HG03066 (cell line): ENCODE data around the gene ARHGAP12.
"Not testable (repeated sequence)": the region's sequence is repeated elsewhere in the genome, so short reads cannot be mapped to it uniquely, and the experiment has no call there.

ENCODE experiments used
- ATAC-seq: cut with Tn5 transposase; IDR thresholded peaks from one replicate; pipeline ENCODE4 v1.9.1; 2021; ENCODE audit warnings: low read depth; ENCODE audit not compliant: unreplicated experiment

ARHGAP12 gene

DNA sequence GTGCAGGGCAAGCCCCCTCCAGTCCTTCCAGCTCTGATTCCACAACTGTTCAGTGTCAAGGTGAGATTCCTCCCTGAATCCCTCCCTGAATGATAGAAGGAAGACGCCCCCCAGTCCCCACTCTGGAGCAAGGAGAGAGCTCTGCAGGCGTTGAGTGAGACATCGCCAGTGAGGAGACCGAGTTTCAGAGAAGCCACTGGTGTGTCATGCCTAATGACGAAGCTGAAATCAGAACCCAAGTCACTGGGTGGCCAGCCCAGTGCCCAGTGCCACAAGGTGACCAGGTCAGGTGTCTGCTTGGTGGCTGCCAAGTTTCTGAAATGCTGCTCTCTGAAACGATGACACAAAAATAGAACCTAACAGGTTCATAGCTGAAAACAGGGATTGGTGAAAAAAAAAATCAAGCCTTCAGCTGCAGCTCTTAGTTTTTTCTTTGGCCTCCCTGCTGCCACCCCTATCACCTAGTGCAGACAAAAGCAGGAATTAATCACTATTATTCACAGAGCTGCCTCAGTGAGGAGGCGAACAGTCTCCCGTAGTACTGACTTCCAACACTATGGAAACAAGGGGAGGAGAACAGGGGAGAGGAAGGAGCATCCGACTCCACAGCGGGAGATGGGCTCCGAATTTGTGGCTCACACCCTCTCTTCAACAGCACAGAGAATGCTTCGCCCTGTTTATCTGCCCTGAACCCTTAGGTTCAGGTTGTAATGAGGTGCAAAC is 153.5 kb downstream of the ARHGAP12 start:
- ATAC-seq = no peak

DNA sequence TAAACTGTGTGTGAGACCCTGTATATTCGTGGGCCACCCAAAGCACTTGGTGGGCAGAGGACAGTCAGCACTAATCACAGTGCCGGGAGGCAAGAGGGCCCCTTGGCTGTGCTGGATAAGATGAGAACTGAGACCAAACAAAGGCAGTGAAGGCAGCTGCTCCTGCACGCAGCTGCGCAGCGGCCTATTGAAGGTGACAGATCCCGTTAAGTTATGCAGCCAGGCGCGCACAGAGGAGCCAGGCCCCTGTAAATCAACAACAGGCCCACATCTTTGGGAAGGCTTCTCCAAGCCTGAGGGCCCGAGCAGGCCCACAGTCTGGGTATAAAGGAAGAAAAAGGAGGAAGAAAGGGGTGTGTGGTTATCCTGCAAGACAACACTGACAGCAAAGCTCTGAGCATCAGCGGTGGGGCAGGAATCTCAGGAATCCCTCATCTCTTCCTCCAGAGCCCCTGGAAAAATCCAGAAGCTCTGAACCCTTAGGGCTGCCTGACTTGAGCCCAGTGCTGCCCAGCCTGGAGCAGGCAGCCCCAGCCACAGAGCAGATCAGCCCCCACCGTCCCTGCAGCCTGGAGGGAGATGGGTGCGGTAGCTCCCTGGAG is 154.2 kb downstream of the ARHGAP12 start:
- ATAC-seq = no peak

DNA sequence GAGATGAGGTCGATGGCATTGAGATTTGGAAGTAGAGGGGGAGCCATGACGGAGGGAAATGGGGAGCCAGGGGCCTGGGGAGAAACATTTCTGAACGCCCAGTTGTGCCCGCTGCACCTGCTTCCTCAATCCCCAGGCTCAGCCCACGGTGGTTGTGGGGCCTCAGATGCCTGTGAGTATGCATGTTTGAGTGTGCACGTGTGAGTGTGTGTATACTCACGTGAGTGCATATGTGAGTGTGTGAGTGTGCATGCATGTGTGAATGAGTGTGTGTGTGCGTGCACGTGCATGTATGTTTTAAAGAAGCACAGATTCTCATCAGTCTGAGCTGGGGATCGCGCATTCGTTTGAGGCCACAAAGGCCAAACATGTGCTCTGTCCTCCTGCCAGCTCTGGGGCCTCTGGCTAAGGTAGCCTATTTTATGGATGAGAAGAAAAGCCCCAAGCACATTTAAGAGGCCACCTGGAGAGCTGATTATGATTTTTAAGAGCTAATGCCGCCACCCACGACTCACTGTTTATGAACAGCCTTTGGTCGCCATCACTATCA is 154.8 kb downstream of the ARHGAP12 start:
- ATAC-seq = no peak

DNA sequence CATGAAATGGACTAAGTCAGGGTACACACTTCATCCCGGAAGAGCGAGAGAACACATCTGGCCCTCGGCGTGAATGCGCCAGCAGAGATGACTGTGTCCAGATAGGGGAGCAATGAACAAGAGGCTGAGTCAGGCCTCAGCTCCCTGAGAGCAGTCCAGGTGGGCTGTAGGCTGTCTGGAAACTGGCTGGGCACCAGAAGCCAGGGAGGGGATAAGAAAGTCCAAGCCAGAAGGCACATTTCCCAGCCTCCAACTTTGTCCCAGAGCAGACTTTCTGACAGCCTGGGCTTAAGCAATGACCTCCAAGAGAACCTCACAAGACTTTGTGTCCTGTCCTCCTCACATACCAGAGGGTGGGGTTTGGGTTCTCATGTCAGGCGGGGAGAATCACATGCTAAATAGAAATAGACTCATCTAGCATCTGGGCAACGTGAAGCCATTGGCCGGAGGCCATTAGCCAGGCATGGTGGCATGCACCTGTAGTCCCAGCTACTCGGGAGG is 157.2 kb downstream of the ARHGAP12 start:
- no peak for ATAC-seq

DNA sequence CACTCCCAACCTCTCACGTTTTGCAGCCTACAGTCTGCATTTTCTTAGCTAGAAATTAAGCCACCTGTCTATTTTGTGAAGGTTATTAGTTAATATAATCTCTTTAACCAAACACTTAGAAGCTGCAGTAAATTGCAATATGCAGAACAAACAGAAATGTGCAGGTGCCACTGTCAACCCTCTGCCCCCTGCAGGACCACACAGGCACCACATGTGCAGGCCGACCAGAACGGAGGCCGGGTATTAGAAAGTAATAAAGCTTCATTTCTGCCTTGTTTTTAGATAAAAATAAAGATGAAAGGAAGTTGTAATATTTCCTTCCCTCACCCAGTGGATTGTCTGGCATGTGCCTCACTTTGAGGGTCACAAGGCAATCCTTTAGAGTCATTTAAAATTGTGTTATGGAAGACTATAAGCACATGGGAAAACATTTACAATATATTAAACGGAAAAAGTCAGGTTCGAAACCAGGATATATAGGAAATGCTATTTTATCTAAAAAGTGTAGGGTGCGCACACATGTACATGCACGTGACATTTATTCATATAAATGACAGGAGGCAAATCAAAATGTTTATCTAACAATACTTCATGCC is 158.2 kb downstream of the ARHGAP12 start:
- no peak for ATAC-seq

DNA sequence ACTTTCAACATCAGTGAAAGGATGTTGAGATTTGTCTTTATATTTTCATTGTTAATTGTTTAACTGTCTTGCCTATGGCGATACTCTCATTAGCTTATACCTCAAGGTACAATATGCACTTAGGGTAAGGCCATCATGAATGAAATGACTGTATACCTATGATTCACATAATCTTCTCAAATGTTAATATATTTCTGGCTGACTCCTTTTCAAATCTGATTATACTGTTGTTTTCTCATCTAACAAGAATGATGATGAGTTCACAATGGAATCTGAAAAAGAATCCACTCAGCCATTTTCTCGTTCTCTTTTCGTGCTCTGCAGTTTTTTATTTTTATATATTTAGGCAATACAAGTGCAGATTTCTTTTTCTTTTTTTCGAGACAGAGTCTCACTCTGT is 159.1 kb downstream of the ARHGAP12 start:
- ATAC-seq = no peak

DNA sequence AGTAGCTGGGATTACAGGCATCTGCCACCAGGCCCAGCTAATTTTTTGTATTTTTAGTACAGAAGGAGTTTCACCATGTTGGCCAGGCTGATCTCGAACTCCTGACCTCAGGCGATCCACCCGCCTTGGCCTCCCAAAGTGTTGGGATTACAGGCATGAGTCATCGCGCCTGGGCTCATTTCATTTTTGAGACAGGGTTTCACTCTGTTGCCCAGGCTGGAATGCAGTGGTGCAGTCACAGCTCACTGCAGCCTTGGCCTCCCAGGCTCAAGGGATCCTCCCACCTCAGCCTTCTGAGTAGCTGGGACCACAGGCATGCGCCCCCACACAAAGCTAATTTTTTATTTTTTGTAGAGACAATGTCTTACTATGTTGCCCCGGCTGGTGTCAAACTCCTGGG is 159.7 kb downstream of the ARHGAP12 start:
- not testable (repeated sequence) for ATAC-seq

DNA sequence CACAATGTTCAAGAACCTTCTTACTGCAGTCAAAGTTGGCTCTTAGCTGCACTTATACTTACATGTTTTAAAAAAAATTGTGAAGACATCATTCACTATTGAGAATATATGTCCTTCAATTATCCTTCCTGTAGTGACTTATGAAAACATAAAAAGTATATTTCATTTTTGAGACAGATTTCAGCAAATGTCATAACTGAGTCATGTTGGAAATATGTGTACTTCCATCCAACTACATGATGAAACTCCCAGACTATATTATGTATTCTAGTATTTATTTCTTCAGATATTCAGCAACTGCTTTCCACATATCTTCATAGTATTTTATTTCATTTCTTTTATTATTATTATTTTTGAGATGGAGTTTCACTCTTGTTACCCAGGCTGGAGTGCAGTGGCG is 160.2 kb downstream of the ARHGAP12 start:
- no peak for ATAC-seq

DNA sequence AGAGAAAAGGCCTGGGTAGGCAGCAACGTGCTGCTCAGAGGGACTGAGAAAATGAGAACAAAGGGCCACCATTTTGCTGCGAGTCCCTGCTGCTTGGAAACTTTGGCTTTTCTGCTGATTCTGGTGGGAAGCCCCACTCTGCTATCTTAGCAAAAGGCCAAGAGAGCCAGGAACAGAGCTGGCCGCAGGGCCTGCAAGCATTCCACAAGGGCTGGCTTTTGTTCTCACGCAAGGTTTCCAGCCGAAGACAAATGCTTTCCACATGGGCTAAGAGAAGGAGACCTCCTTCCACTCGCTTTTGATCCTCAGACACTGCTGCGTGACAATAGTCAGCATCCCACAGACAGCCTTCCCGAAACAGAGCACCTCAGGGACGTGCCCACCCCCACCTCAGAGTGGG is 163.1 kb downstream of the ARHGAP12 start:
- ATAC-seq = no peak

DNA sequence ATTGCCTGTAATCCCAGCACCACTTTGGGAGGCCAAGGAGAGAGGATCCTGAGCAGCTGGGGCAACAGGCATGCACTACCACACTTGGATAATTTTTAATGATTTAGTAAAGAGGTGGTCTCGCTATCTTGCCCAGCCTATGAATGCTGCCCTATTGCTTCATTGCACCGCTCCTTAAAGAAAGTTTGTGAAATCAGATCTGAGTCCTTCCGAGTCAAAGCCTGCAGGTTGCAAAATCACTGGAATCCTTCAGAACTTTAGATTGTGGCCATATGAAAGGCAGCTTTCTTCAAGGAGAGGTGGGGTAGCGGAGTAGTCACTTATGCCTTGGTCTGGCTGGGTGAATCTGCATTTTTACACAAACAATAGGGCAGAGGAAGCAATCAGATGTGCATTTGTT is 166.3 kb downstream of the ARHGAP12 start:
- no peak for ATAC-seq

DNA sequence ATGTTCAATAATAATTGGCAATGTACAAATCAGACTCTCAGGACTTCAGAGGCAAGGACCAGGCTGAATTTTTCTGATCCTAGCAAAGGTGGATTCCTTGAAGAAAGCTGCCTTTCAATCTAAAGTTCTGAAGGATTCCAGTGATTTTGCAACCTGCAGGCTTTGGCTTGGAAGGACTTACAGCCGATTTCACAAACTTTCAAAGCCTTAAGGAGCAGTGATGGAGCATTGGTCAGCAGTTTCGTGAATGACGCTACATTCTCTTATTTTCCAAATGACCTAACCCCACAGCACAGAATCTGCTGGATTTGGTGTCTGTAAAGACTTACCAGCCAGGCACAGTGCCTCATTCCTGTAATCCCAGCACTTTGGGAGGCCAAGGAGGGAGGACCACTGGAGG is 167.5 kb downstream of the ARHGAP12 start:
- no peak for ATAC-seq

DNA sequence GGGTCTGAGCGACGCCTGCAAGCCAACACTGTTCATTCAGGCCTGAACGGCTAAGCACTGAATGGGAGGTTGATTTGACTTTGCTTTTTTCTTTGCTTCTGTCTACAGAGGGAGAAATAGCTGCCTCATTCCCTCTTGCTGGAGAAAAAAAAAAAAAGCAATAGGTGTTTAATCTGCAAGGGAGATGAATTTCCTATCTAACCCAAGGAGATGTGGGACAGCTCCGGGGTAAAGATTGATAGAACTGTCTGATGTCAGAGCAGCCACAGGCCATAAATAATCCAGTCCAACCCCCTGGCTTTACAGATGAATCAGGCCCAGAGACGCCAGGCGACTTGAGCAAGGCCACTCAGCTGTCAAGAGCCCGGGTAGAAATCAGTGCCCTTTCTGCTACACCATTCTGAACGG is 168.0 kb downstream of the ARHGAP12 start:
- ATAC-seq = no peak

DNA sequence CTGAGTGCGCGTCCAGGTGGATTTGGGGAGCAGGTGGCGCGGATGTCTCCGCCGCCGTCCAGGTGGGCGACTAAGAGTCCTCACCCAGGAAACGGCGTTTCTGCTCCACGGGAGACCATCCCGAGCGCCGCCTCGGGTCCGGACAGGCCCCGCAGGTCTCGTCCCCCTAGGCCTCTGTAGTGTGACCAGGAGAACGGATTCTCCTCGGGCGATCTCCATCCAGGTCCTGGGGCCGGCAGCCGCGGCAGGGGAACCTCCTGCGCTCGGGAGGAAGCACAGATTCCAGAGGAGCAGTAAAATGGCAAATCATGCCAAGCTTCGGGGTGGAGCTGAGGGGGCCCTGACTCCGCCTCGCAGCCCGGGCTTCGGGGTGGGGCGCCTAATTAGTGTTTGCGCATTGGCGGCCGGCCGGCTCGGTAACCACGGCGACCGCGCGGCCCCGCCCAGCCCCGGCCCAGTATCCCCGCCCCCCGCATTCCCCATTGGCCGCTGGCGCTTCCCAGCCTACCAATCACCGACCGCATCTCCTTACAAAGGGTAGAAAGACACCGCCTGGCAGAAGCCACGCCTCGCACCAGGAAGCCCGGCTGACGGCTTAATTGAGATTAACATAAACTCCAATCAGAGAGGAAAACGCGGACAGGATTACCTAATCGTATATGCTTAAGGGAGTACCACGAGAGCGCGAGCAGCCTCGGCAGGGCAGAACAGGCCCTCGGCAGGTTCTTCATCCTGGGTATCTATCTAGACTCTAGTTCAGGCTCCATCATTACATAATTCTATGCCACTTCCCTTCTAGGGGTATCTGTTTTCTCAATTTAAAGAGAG is 168.6 kb downstream of the ARHGAP12 start:
- peak; percentile 93 for ATAC-seq

DNA sequence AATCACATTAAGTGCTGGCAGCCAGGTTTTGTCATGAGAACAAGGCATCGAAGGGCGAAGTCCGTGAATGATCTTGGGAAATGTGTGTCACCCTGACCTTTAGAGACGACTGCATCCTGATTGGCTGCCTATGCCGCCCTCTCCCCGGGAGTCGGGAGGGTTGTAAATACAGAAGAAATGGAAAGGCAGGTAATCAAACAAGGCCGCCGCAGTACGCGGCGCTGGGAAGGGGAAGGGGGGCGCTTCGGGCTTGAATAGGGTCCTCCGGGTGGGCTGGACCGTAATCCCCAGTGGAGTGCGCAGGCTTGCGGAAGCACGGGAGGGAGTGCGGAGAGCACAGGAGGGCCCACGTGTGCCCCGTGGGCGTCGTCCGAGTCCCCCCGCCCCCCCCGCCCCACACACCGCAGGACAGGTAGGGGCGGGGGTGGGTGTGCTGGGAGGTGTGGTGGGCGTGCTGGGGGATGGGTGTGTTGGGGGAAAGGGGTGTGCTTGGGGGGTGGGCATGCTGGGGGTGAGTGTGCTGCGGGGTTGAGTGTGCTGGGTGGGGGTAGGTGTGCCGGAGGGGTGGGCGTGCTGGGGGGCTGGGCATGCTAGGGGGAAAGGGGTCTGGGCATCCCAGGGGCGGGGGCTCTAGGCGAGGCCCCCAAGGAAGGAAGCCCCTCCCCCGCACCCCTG is 169.4 kb downstream of the ARHGAP12 start:
- no peak for ATAC-seq

DNA sequence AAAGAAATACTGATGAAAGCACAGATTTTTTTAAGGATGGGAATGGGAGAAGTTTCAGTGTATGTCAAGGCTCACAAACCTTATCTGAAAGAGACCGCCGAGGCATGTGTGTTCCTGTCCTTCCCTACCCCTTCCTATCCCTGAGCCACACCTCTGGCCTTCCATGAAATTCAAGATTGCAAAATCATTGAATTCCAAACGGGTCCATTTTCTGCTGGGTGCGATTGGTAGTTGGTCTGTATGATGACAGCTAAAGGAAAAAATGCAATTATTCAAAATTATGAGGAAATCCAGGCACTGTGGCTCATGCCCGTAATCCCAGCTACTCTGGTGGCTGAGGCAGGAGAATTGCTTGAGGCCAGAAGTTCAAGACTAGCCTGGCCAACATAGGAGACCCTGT is 170.1 kb downstream of the ARHGAP12 start:
- no peak for ATAC-seq

DNA sequence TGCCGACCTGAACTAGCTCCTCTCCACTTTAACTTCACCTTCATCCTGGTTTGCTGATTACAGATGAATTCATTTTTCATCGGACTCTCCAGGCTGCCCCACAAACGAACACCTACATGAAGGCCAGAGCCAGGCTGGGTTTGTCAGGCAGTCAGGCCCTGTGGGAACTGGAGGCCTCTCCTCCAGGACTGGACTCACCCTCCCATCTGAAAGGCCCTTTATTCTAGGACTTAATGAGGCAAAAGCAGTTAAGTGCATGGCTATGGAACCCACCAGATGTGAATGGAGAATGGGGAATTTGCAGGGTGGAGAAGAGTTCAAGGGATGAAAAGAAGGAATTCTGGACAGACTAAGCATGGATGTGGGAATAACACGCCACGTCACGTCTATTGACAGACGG is 170.8 kb downstream of the ARHGAP12 start:
- no peak for ATAC-seq

DNA sequence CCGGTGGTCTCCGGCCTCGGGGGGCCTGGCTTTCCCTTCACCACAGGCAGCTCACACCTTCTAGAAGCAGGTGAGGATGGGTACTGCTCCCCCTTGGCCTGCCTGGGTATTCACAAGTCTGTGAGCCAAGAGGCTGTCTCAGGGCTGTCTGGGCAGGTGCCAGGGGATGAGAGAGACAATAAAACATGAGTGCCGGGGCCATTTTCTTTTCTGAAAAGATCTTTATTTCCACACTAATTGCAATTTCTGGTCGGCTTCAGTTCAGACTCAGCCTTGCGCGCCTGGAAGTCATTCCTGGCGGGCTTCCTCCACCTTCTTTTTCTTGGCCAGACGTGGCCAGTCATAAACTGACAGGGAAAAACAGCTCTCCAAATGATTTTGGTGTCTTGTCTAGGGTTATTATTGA is 171.2 kb downstream of the ARHGAP12 start:
- no peak for ATAC-seq

DNA sequence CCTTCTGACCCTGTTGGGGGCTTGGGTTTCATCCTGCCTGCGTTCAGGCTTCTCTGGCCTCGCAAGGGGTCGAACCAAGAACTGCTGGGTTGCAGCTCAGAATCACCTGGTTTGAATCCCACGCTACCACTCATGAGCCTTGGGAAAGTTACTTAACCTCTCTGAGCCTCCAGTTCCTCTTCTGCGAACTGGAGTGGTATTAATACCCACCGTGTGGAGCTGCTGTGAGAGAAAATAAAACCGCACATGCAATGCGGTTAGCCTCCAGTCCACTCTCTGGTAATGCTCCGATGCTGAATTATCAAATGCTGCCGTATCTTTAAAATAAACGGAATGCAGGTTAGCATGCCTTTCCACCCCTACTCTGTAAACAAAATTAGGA is 171.9 kb downstream of the ARHGAP12 start:
- ATAC-seq = no peak

DNA sequence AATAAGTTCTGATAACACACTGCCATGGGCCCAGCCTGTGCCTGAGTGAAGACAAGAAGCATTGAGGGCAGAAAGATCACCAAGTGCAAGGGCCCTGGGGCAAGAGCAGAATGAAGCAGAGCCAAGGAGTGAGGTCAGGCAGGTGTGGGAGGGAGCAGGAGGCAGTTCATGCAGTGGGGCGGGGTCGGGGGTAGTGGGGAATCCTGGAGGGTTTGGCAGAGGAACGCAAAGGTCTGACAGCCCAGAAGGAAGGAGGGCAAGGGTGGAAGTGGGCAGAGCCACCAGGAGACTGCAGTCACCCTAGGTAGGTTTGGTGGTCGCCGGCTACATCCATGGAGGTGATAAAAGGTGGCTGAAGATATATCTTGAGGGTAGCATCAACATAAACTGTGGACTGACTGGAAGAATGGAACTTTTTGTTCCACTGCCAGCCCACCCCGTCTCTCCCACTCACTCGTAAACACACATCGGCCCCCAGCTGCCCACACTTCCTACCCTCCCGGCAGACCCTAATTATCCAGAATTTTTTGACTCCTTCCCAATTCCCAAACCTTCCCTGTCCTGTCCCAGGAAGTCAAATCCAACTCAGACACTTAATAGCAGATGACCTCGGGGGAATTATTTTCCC is 172.4 kb downstream of the ARHGAP12 start:
- no peak for ATAC-seq
